ENCODE measurements around the gene TMEM169.
"Not testable (repeated sequence)": the region's sequence is repeated elsewhere in the genome, so short reads cannot be mapped to it uniquely, and the experiment has no call there.

TMEM169 gene

GRCh38 chr2:216139884-216140283 lies 58.2 kb downstream of the TMEM169 start:
- DNase-seq, result peak; percentile 11

DNA sequence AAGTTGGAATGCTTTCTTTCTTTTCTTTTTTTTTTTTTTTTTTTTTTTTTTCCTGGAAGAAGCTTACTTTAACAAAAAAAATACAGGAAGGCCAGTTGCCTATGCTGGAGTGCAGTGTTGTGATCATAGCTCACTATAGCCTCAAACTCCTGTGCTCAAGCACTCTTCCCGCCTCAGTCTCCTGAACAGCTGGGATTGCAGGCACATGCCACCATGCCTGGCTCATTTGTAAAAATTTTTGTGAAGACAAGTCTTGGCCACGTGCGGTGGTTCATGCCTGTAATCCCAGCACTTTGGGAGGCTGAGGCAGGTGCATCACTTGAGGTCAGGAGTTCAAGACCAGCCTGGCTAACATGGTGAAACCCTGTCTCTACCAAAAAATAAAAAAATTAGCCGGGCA lies 59.8 kb downstream of the TMEM169 start:
- not testable (repeated sequence) for DNase-seq

- DNase-seq, result no peak
These were observed 60.8 kb downstream of the TMEM169 start for GRCh38 chr2:216142540-216142939.

DNA sequence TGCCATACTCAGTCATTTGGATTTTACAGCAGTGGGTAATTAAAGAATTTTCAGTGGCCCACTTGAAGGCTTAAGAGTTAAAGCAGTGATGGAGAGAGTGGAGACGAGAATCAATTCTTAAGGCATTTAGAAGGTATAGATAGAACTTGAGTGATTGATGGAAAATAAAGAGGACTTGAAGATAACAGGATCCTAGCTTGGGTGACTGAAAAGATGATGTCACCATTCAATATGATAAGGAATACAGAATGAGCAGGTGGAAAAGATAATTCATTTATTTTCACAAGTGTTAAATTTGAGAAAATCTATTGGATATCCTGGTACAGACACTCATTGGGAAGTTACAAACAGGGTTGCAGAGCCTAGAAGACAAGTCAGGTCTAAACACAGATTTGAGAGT lies 62.7 kb downstream of the TMEM169 start:
- DNase-seq, result no peak

DNA sequence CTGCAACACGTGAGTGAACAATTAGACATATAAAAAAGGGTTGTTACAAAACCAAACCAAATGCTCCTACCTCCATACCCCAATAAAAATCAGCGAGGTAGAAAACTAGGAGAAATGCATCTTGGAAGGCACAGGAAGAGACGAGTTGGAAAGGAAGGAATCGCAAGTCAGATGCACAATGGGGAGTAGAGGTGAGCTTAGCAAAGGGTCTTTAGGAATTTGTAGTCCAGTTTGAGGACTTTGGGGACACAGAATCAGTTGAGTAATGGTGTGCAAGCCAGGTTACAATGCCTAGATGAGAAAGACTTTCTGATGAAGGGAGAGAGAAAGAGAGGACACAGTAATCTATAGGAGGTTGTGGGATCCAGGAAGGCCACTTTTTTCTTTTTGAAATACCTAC lies 63.1 kb downstream of the TMEM169 start:
- DNase-seq, result no peak

DNA sequence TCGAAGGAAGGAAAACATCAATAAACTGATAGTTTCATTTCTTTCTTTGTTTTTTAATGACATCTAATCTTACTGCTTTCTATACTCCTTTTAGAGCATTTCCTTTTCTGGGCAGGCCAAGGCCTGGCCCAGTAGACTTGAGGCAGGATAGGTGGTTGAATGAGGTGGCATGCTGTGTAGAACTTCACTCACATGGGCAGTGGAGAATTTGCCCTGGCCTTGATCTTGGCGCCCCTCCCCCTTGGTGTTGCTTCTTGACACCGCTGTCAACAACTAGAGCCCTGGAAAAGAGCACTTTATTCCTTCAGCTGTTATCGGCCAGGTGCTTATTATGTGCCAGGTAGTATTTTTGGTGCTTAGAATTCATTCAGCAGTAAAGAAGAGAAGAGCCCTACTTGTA lies 64.9 kb downstream of the TMEM169 start:
- DNase-seq, result no peak

DNA sequence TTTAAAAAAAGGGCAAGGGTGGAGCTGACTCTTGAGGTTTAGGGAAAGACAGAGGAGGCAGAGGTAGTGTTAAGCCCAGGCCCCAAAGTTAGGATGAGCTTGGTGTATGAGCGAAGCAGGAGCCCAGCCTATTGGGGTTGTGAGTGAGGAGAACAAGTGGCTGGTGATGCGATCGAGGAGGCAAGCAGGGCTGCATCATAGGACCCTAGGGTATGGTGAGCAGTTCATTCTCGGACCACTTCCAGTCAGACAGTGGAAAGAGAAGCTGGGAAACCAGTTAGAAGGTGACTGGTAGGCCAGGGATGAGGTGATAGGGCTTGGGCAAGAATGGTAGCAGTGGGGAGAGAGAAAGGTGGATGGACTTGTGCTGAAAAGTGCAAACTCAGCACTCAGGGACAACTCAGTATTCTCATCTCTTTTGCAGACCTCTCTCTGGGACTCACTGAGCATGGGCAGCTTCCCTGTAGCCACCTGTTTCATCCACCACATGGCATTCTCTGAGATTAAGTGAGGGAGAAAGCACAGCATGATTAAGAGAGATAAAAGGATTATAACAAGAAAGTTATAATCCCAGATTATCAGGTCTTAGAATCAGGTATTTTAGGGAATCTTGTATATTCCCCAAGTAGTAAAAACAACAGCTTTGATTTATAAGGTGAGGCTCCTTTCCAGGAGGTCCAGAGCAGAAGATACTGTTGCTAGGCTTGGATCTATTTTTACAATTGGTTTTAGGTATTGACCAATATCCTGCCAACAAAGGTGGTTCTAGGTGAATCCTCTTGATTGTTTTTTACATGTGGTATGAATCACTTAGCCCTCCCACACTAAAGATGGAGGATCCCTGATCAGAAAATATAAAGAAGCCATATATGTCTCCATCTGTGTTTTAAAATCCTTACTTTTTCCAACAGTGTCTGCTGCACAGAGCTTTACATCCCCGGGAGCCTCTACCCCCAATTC lies 65.7 kb downstream of the TMEM169 start:
- DNase-seq, result no peak

DNA sequence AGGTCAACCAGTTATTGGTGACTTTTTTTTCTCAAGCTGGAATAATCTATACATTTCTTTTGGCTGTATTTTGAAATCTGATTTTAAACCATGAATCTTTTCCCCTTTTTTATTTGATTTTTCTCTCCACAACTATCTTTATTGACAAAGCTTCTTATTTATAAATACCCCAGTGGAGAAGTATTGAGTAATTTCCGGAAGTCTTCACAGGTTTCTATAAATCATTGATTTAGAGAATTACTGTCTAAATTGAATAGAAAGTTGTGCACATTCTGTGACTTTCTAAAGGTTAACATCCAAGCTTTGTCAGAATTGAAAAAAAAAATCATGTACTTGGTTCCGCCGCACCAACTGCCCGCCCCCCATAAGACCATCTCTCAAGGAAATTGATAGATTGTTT lies 67.3 kb downstream of the TMEM169 start:
- DNase-seq, result no peak

DNA sequence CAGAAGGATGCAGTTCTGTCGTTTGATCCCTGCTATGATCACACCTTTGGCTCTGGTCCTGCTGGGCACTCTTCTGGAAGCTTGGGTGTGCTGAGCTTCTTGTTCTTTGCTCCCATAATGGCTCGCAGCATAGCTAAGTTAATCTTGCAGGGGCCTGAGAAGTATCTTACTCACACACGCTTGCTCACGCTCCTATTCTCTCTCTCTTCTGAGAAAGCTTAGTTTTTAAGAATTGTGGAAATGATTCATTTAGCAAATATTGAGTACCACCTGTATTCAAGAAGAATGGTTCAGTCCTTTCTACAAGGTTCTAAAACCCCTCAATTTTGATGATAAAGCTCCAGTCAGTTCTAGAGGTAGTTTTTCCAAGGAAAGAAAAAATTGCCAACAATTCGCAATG lies 68.0 kb downstream of the TMEM169 start:
- DNase-seq, result no peak

DNA sequence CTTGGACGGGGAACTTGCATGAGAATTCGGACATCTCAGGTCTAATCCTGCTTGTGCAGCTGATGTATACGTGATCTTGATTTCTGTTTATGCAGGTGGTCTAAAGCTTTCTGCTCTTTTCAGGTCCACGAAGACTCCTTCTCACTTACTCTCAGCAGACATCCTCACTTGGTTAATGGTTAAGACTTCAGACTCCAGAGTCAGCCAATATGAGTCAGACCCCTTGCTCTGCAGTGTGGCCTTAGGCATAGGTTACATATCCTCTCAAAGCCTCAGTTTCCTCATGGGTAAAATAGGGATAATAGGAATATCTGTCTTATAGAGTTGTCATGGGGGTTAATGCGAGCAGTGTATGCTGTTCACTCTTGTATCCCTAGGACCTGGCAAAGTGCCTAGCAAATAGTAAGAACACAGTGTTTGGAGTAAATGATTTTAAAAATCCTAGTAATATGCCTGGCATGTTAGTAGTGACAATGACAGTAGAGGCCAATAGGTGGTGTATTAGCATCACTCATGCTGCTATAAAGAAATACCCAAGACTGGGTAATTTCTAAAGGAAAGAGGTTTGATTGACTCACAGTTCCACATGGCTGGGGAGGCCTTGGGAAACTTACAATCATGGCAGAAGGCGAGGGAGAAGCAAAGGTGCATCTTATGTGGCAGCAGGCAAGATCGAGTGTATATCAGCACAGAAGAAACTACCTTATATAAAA lies 69.8 kb downstream of the TMEM169 start:
- DNase-seq, result no peak

All from 8988T (cell line).